Epidermal melanocyte (primary cell): ENCODE data around the gene DGKD.

Source experiments
- DNase-seq: peaks from one replicate; pipeline ENCODE4 v3.0.0; 2011; ENCODE audit warnings: low spot score; ENCODE audit not compliant: insufficient read length

DGKD gene

GRCh38 chr2:233495503-233496496 is 141.5 kb downstream of the DGKD start:
- DNase-seq = no peak

- DNase-seq = no peak
These were observed 143.4 kb downstream of the DGKD start for GRCh38 chr2:233497692-233498091.

- DNase-seq = no peak
These were observed 143.8 kb downstream of the DGKD start for GRCh38 chr2:233498126-233498525.

GRCh38 chr2:233499928-233500327 is 145.6 kb downstream of the DGKD start:
- DNase-seq = no peak

- no peak for DNase-seq
These were observed 147.1 kb downstream of the DGKD start for GRCh38 chr2:233501198-233502076.

GRCh38 chr2:233503481-233503880 is 149.2 kb downstream of the DGKD start:
- DNase-seq = no peak

- DNase-seq = no peak
These were observed 149.8 kb downstream of the DGKD start for GRCh38 chr2:233503947-233504637.

GRCh38 chr2:233513953-233514655 is 159.8 kb downstream of the DGKD start:
- DNase-seq = no peak

GRCh38 chr2:233519787-233520611 is 165.7 kb downstream of the DGKD start:
- DNase-seq = no peak
